A673 (cell line): ENCODE results near the gene CLEC16A.

Experiments used
- CTCF ChIP-seq: fragments of 300-800, 200-600 bp; sonication (generic); conservative IDR thresholded peaks from 2 replicates; pipeline ENCODE4 v1.5.1; 2017; ENCODE audit warnings: low read depth, mild to moderate bottlenecking, antibody characterized with exemption, low read length, moderate library complexity, mixed read lengths
- EZH2 ChIP-seq: fragments of 200-600 bp; sonication (generic); IDR thresholded peaks from 2 replicates; pipeline ENCODE4 v1.6.1; 2017; ENCODE audit warnings: borderline replicate concordance, low read depth, mild to moderate bottlenecking, mixed read lengths, antibody characterized with exemption, low read length; ENCODE audit not compliant: poor library complexity, severe bottlenecking

- no peak for TF ChIP-seq CTCF
- no peak for TF ChIP-seq EZH2
Observed at GRCh38 chr16:11125936-11126335, 181.6 kb downstream of the CLEC16A start.
